Camera-type eye (tissue), 1 donor: ENCODE measurements around the gene CACNA1G. TPM values are rescaled to one million over a fixed set of nuclear protein-coding genes. Genes with fewer than 3 reads are reported as not detected.

ENCODE experiments used
- total RNA-seq: library from RNA; depleted of rRNA; stranded (reverse); fragments of >200 nt; gene quantifications from one replicate; pipeline ENCODE4 v1.2.3, GENCODE V29; 2014

The CACNA1G gene
- 23.5 TPM for total RNA-seq

DNA sequence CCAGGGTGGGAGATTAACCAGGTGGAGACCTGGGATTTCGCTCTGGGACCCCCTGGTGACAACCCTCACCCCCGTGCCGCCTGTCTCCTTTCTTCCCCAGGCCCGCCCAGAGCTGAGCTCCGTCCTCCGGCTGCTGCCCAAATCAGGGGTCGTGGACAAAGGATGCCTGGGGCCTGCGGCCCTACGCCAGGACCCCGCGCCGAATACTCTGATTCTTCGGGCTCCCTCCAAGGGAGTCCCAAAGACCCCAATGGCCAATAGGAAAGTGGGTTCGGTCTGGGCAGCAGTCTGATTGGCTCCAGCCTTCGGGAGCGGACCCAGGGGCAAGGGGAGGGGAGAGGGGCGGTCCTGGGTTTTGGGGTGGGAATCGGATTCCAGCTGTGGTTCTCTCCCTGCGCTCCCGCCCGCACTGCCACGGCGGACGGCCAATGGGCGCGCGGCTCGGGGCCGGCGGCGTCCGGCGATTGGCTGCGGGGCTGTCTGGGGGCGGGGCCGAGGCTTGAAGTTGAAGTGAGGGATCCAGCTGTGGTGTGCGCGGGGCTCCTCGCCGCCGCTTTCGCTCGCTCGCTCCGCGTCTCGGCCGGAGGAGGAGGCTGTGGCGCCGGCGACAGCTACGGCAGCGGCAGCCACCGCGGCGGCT, at the start of gene CACNA1G:
CACNA1G (plus strand) TSS at position 531 of the 640 bp plus-strand sequence. CDS start 745 bp downstream, outside the sequence.

DNA sequence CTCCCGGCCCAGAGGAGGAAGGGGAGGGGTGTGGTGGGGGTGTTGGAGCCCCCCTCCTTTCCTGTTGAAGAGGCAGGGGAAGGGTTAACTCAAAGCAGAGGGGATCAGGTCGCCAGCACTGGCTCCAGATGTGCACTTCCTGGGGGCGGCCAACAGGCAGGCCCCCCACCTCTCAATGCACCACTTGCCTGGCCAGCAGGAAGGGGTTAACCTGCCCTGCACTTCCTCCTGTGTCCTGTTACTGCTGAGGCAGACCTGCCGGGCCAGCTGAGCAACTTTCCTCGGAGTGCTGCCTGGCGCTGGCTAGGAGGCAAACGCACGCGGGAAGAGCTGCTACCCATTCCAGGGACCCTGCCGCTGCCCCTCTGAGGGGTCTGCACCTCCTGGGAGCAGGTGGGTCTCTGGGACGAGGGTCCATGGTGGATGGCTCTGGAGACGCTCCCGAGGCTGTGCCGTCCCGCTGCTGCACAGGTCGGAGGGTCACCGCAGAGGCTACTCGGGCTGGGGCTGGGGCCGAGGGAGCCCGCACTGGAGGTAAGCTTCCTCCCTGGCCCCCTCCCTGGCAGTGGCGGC, 28.0 kb upstream of the CACNA1G start, which contains the start of gene EPN3:
EPN3 (plus strand) TSS at position 284 of the 573 bp plus-strand sequence. CDS start 3,822 bp downstream, outside the sequence.

DNA sequence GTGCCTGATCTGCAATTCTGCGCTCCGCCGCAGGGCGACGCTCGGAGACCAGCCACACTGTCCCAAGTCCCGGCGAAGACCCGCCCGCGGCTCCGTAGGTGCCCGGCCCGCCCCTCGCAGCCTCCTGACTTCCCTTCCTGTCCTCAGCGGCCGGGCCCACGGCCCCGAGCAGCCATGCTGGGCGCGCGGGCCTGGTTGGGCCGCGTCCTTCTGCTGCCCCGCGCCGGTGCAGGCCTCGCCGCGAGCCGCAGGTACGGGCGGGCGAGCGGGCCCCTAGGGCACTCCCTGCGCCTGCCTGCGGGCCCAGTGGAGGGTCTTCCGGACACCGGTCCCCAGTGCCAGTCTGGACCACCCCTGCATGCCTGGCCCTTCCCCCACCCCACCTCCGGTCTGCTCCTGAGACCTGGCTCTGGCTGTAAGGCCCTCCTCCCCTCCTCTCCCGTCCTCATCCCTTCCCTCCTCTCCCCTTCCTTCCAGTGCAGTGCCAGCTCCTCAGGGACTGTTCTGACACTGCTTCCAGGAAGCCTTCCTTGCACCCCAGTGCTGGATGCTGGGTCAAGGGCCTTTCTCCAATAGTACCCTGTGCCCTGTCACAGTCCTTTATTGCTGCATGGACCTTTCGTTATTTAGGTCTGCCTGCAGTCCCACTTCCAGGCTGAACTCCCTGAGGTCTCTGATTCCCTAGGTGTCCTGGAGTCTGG, 13.3 kb upstream of the CACNA1G start, which contains the start of gene SPATA20:
SPATA20 (plus strand) TSS at position 140 of the 701 bp plus-strand sequence; CDS start at position 175, 35 bp downstream.

DNA sequence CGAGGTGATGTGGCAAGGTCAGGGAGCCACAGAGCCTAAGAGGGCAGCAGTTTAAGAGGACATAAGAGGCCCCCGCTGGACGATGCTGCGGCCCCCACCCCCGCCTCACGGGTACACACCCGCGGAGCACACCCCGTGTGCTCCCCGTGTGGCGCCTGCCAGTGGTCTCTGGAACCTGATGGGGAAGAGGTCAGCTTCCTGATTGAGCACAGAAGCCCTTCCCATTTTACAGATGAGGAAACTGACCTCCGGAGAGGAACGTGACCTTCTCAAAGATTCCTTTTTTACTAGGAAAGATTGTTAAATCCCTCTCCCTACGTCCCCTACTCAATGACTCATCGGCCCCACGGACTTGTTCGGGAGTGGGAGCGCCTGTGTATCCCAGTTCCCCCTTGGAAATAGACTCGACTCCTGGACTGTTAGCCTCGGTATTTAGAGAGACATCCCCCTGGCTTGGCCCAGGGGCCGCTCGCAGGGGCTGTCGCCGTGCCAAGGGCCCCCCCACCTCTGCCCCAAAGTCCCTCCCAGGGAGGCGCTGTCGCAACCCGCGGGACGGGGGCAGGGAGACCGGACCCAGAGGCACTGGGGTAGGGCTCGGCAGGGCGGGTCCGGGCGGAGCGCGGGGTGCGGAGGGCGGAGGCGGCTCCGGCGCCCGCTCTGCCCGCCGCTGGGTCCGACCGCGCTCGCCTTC, 73.9 kb downstream of the CACNA1G start, which contains the start of gene ABCC3:
ABCC3 (plus strand) TSS at position 658 of the 691 bp plus-strand sequence. CDS start 56 bp downstream, outside the sequence.

Other genes starting within 250 kb of the CACNA1G start
- 24.4 TPM for gene XYLT2, start 214.6 kb upstream of the CACNA1G start, total RNA-seq
- gene MRPL27, start 187.5 kb upstream of the CACNA1G start, total RNA-seq: 39.5 TPM
- gene EME1, start 187.5 kb upstream of the CACNA1G start, total RNA-seq: 4.3 TPM
- gene LRRC59, start 163.2 kb upstream of the CACNA1G start, total RNA-seq: 45.7 TPM
- 14.0 TPM for gene ACSF2, start 134.5 kb upstream of the CACNA1G start, total RNA-seq
- gene CHAD, start 91.8 kb upstream of the CACNA1G start, total RNA-seq: 1.4 TPM
- 30.0 TPM for gene RSAD1, start 81.9 kb upstream of the CACNA1G start, total RNA-seq
- 0.88 TPM for gene MYCBPAP, start 52.3 kb upstream of the CACNA1G start, total RNA-seq
- gene EPN3, start 28.0 kb upstream of the CACNA1G start, total RNA-seq: 0.82 TPM
- 41.8 TPM for gene SPATA20, start 13.5 kb upstream of the CACNA1G start, total RNA-seq
- 2.6 TPM for gene ABCC3, start 74.2 kb downstream of the CACNA1G start, total RNA-seq
- 30.3 TPM for gene ANKRD40, start 147.2 kb downstream of the CACNA1G start, total RNA-seq
- 217 TPM for gene LUC7L3, start 158.9 kb downstream of the CACNA1G start, total RNA-seq
- gene ANKRD40CL, start 206.8 kb downstream of the CACNA1G start, total RNA-seq: not detected